IMR-90 (cell line): ENCODE data around the gene SAMD9.

ENCODE experiments used
- BHLHE40 ChIP-seq: fragments of 150-350 bp; IDR thresholded peaks from 2 replicates; pipeline ENCODE4 v1.6.1; 2016; ENCODE audit warnings: mild to moderate bottlenecking, low read depth, low read length
- CEBPB ChIP-seq: IDR thresholded peaks from 2 replicates; pipeline ENCODE4 v1.6.1; 2012; ENCODE audit warnings: low read depth, low read length, improper control_type of control experiment
- MAZ ChIP-seq: IDR thresholded peaks from 2 replicates; pipeline ENCODE4 v1.6.1; 2012; ENCODE audit warnings: low read depth, mild to moderate bottlenecking, low read length, improper control_type of control experiment, moderate library complexity, borderline replicate concordance
- MXI1 ChIP-seq: IDR thresholded peaks from 2 replicates; pipeline ENCODE4 v1.6.1; 2012; ENCODE audit warnings: low read depth, mild to moderate bottlenecking, low read length, moderate library complexity, borderline replicate concordance
- POLR2A ChIP-seq: IDR thresholded peaks from 2 replicates; pipeline ENCODE4 v1.6.1; 2012; ENCODE audit warnings: mild to moderate bottlenecking, low read depth, low read length
- RAD21 ChIP-seq: IDR thresholded peaks from 2 replicates; pipeline ENCODE4 v1.6.1; 2012; ENCODE audit warnings: low read length, improper control_type of control experiment
- SMC3 ChIP-seq: fragments of 150-350 bp; IDR thresholded peaks from 2 replicates; pipeline ENCODE4 v1.6.1; 2016; ENCODE audit warnings: low read depth, mild to moderate bottlenecking, antibody characterized with exemption, low read length, moderate library complexity
- TF ChIP-seq, protein P1 (sequence below): conservative IDR thresholded peaks from 2 replicates; pipeline ENCODE4 v1.5.1; 2012; ENCODE audit warnings: mild to moderate bottlenecking, low read depth, low read length, improper control_type of control experiment
- TF ChIP-seq, protein P2 (sequence below): fragments of 150-350 bp; IDR thresholded peaks from 2 replicates; pipeline ENCODE4 v1.6.1; 2017; ENCODE audit warnings: mild to moderate bottlenecking, antibody characterized with exemption, low read length, low read depth

DNA sequence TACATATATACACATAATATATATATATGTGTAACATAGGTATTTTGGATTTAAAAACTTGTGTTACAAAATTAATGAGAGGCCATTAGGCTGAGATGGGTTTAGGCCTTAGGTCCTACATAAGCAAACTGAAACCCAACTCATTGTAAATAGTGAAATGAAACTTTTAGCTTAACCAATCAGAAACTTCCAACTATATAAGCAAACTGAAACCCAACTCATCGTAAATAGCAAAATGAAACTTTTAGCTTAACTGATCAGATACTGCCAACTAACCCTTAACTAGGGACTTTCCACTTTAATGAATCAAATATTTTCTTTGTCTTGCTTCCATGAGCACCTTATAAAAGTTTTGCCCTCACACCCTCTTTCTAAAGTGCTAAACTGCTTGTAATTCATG, 47.7 kb upstream of the SAMD9 start:
- TF ChIP-seq BHLHE40 = no peak
- TF ChIP-seq, protein P1, sequence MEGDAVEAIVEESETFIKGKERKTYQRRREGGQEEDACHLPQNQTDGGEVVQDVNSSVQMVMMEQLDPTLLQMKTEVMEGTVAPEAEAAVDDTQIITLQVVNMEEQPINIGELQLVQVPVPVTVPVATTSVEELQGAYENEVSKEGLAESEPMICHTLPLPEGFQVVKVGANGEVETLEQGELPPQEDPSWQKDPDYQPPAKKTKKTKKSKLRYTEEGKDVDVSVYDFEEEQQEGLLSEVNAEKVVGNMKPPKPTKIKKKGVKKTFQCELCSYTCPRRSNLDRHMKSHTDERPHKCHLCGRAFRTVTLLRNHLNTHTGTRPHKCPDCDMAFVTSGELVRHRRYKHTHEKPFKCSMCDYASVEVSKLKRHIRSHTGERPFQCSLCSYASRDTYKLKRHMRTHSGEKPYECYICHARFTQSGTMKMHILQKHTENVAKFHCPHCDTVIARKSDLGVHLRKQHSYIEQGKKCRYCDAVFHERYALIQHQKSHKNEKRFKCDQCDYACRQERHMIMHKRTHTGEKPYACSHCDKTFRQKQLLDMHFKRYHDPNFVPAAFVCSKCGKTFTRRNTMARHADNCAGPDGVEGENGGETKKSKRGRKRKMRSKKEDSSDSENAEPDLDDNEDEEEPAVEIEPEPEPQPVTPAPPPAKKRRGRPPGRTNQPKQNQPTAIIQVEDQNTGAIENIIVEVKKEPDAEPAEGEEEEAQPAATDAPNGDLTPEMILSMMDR = no peak
- TF ChIP-seq RAD21 = no peak
- no peak for TF ChIP-seq CEBPB
- TF ChIP-seq, protein P2, sequence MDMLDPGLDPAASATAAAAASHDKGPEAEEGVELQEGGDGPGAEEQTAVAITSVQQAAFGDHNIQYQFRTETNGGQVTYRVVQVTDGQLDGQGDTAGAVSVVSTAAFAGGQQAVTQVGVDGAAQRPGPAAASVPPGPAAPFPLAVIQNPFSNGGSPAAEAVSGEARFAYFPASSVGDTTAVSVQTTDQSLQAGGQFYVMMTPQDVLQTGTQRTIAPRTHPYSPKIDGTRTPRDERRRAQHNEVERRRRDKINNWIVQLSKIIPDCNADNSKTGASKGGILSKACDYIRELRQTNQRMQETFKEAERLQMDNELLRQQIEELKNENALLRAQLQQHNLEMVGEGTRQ = no peak
- TF ChIP-seq POLR2A = no peak
- TF ChIP-seq MXI1 = no peak
- TF ChIP-seq MAZ = no peak
- TF ChIP-seq SMC3 = no peak
